Activated CD8-positive, alpha-beta memory T cell treated with anti-CD3 and anti-CD28 coated beads, Interleukin-2, amount 50 U/mL, for 24 hours (primary cell): ENCODE results near the gene RNF145.
"Not testable (repeated sequence)": the region's sequence is repeated elsewhere in the genome, so short reads cannot be mapped to it uniquely, and the experiment has no call there.

Experiments used
- DNase-seq: peaks from one replicate; pipeline ENCODE4 v3.0.0-alpha.2; 2020; ENCODE audit errors: extremely low read depth

Gene RNF145

DNA sequence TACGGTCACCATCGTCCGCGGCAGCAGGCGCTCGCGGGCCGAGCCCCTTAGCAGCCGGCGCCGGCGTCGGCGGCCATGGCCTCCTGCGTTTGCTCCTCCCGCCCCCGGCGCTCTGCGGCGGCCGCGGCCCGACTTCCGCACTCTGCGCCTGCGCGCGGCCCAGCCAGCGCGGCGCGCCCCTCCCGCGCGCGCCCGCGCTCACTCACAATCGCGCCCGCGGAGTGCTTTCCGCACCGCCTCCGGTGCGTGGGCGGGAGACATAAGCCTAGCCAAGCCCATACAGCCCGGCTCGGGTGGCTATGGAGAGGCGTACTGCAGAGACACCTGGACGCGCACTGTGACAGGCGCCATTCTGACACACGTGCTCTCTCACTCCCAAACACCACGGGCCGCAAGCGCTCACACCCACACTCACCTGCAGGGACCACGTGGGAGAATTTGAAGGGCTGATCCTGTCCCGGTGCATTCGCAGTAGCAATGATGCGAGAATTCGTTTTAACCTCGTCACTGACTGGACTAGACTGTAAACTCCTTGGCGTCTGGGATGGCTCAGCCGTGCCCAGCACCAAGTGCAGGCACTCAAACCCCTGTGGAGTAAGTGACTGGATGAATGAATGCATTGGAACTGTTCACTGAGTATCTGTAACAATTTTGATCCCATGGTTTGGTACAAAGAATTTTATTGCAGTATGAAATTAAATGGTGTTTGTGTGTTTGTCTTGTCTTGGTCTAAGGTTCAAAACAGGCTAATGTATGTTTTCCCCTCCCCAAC lies at the start of gene RNF145:
RNF145 (minus strand) TSS at position 116 of the 772 bp plus-strand sequence. CDS start 5,936 bp downstream, outside the sequence.
- peak; percentile 79 for DNase-seq

GRCh38 chr5:159258361-159258760 lies 49.0 kb upstream of the RNF145 start:
- DNase-seq = no peak

- DNase-seq = no peak
Observed at GRCh38 chr5:159257629-159258283, 48.4 kb upstream of the RNF145 start.

DNA sequence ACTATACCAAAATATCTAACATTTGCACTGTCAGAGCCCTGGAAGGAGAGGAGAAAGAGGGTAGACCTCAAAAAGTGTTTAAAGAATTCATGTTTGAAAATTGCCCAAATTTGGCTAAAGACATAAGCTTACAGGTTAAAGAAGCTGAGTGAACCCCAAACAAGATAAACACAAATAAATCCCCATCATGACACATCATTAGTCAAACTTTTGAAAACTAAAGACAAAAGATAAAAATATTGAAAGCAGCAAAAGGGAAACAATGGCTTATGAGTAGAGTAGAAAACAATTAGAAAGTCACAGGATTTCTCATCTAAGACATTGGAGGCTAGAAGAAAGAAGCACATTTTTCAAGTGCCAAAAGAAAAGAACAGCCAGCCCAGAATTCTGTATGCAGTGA lies 47.7 kb upstream of the RNF145 start:
- DNase-seq = no peak

DNA sequence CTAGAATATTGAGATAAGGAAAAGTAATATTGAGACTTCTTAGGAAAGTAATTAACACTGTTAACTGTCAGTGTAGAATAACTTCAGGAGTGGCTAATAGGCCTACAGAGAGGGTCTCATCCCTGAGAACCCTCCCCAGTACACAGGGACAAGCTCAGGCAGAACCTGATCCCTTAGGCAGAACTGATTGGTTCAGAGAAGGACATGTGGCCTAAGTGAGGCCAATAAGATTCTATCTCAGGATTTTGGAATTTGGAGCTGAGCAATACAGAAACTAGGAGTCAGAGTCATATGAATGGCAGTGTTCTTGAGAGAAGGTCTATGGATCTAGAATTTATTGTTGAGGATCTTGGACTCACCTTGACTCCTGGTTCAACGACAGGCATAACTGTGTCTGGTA lies 42.8 kb upstream of the RNF145 start:
- no peak for DNase-seq

DNA sequence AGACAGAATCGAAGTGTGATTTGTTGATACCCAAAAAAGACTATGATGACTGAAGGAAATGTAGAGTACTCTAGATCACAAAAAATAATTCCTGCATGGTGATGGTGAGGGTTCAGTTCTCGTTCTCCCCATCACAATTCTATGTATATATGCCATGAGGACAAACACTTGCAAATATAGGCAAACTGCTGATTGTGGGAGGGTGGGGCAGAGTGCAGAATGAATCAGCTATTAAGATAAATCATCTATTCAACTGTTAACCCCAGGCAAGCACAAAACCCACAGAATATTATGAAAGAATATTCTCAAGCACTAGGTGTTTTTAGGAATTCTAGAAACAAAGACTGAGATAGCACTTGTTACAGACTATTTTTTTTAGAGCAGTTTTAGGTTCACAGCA lies 39.8 kb upstream of the RNF145 start:
- DNase-seq = no peak

DNA sequence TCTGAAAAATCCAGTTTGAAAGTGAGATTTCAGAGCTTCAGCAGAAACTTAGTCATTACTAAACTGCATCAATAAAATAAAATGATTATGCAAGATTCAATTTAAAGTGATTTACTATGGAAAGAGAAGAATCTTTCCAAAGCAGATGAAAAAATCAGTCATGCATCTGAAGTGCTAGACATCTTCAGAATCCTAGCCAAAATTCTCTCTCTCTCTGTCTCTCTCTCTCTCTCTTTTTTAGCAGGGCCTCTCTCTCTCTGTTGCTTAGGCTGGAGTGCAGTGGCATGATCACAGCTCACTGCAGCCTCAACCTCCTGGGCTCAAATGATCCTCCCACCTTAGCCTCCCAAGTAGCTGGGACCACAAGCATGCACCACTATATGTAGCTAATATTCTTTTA lies 35.5 kb upstream of the RNF145 start:
- DNase-seq = no peak

- no peak for DNase-seq
Observed at GRCh38 chr5:159244163-159244562, 34.8 kb upstream of the RNF145 start.

GRCh38 chr5:159243385-159243784 lies 34.0 kb upstream of the RNF145 start:
- DNase-seq = no peak

GRCh38 chr5:159242656-159243055 lies 33.3 kb upstream of the RNF145 start:
- DNase-seq = no peak

- no peak for DNase-seq
Observed at GRCh38 chr5:159241946-159242552, 32.7 kb upstream of the RNF145 start.

- DNase-seq = no peak
Observed at GRCh38 chr5:159240301-159240870, 31.0 kb upstream of the RNF145 start.

DNA sequence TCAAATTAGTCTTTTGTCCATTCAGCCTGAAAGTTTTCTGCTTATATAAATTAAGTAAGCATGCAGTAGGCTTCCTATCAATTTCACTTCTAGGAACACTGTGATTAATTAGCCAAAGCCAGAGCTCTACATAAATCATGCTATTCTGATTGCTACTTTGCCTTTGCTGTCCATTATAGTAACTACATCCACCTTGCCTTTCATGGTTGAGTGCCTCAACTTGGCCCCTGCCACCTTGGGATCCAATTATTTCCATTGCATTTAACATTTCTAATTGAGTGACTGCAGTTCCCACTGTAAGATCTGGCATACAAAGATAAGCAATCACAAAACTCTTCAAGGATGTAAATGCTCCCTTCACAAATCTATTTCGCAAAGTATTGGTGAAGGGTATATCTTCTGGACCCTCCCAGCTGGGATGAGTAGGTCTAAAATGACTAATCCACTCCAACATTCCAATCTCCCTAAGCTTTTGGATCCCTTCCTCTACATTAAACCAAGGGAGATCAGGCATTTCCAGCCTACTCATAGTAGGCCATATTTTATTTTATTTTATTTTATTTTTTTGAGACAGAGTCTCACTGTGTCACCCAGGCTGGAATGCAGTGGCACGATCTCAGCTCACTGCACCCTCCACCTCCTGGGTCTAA lies 26.6 kb upstream of the RNF145 start:
- DNase-seq = not testable (repeated sequence)

GRCh38 chr5:159231167-159231566 lies 21.8 kb upstream of the RNF145 start:
- no peak for DNase-seq

GRCh38 chr5:159230657-159231056 lies 21.3 kb upstream of the RNF145 start:
- no peak for DNase-seq

- not testable (repeated sequence) for DNase-seq
Observed at GRCh38 chr5:159228097-159228496, 18.7 kb upstream of the RNF145 start.

GRCh38 chr5:159227452-159227851 lies 18.1 kb upstream of the RNF145 start:
- DNase-seq = no peak

DNA sequence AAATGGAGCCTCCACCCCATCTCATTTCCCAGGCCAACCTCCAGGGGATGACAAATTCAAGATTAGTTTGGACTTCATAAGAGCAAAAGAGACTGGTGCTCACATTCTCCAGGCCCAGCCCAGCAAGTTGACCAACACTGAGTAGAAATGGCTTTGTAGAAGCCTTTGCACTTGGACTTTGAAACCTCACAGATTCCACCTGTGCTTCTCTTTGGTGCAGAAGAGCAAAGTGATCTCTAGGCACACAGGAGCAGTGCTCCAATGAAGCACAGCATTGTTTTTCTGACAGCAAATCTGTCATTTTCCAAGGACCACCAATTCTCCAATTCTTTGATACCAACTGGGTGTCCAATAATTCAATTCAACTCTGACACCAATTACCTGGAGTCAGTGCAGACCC lies 17.1 kb upstream of the RNF145 start:
- DNase-seq = no peak

GRCh38 chr5:159224471-159224870 lies 15.1 kb upstream of the RNF145 start:
- DNase-seq = no peak

- no peak for DNase-seq
Observed at GRCh38 chr5:159223469-159223868, 14.1 kb upstream of the RNF145 start.

DNA sequence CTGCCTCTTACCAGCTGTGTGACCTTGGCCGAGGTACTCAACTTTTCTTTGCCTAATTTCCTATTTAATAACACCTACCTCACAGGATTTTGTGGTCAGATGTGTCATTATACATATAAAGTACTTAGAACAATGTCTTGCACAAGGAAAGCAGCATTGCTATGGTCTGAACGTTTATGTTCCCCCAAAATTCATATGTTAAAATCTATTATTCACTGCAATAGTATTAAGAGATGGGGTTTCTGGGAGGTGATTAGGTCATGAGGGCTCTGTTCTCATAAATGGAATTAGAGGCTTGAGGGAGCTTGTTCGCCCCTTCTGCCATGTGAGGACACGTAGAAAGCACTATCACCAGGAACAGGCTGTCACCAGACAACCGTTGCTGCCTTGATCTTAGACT lies 10.9 kb upstream of the RNF145 start:
- no peak for DNase-seq

- no peak for DNase-seq
Observed at GRCh38 chr5:159218595-159219023, 9.3 kb upstream of the RNF145 start.
